ENCODE data around the gene ADAM12. TPM values are rescaled to one million over a fixed set of nuclear protein-coding genes. Genes with fewer than 3 reads are reported as not detected.

ADAM12 gene
- polyA plus RNA-seq, 3 donors, result 0.05 TPM; not detected in 2

GRCh38 chr10:126268013-126268920, 120.0 kb downstream of the ADAM12 start:
- Mint-ChIP-seq H3K27me3 (ENCODE audit: low read depth in 3 of 3) (peaks cover 1 to 7% (median 2%) of the 10 kb centered on the region in 3 donors), H3K9me3 (peaks cover 5 to 17% (median 11%) of the 10 kb centered on the region in 7 donors), H3K36me3 (no peaks in the 10 kb centered on the region), H3K4me1 (no peaks in the 10 kb centered on the region), H3K27ac (no peak overlapping the region), H3K4me3 (no peak overlapping the region)
- no peak overlapping the region for H2AFZ ChIP-seq (ENCODE audit: insufficient read depth, low read depth, low read length, poor library complexity, severe bottlenecking)
- peaks cover 0 to 16% of the 10 kb centered on the region in 2 donors for H3K9me3 ChIP-seq (replicated peaks in 1 of 2; ENCODE audit: control insufficient read depth in 1 of 2, insufficient read depth in 1 of 2, low read length in 2 of 2)
- no peak overlapping the region for H3K4me2 ChIP-seq (replicated peaks; ENCODE audit: extremely low read depth, low read length, poor library complexity, severe bottlenecking)
- DNase-seq, result no peak
- no peaks in the 10 kb centered on the region for H3K4me1 ChIP-seq (ENCODE audit: control insufficient read depth in 1 of 2, insufficient read depth in 2 of 2, low read length in 2 of 2)
- H3K4me3 ChIP-seq (replicated peaks in 1 of 3; ENCODE audit: low read depth in 2 of 3, low read length in 3 of 3), result no peak overlapping the region
- no peak overlapping the region for H3K27ac ChIP-seq (ENCODE audit: low read depth in 1 of 2, low read length in 2 of 2)
- no peaks in the 10 kb centered on the region for H3K79me2 ChIP-seq (ENCODE audit: insufficient read depth, low read length)
- TF ChIP-seq, protein P1, sequence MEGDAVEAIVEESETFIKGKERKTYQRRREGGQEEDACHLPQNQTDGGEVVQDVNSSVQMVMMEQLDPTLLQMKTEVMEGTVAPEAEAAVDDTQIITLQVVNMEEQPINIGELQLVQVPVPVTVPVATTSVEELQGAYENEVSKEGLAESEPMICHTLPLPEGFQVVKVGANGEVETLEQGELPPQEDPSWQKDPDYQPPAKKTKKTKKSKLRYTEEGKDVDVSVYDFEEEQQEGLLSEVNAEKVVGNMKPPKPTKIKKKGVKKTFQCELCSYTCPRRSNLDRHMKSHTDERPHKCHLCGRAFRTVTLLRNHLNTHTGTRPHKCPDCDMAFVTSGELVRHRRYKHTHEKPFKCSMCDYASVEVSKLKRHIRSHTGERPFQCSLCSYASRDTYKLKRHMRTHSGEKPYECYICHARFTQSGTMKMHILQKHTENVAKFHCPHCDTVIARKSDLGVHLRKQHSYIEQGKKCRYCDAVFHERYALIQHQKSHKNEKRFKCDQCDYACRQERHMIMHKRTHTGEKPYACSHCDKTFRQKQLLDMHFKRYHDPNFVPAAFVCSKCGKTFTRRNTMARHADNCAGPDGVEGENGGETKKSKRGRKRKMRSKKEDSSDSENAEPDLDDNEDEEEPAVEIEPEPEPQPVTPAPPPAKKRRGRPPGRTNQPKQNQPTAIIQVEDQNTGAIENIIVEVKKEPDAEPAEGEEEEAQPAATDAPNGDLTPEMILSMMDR (IDR thresholded peaks at IDR 0.05), result no peak
- H3K9ac ChIP-seq (ENCODE audit: insufficient read depth, low read length, poor library complexity, severe bottlenecking), result no peak overlapping the region
- no peaks in the 10 kb centered on the region for H3K36me3 ChIP-seq (replicated peaks in 1 of 2; ENCODE audit: control insufficient read depth in 1 of 2, insufficient read depth in 2 of 2, low read length in 2 of 2)
- WGBS (ENCODE audit: insufficient coverage), result 72% methylated on average over 7 of the region's 12 CpGs
- no peaks in the 10 kb centered on the region for H3K27me3 ChIP-seq (ENCODE audit: control insufficient read depth in 2 of 2, insufficient read depth in 2 of 2, low read length in 2 of 2)
- intact Hi-C loops (cut with micrococcal nuclease), result no loop called here
- H4K20me1 ChIP-seq (ENCODE audit: insufficient read depth, low read length), result no peaks in the 10 kb centered on the region

DNA sequence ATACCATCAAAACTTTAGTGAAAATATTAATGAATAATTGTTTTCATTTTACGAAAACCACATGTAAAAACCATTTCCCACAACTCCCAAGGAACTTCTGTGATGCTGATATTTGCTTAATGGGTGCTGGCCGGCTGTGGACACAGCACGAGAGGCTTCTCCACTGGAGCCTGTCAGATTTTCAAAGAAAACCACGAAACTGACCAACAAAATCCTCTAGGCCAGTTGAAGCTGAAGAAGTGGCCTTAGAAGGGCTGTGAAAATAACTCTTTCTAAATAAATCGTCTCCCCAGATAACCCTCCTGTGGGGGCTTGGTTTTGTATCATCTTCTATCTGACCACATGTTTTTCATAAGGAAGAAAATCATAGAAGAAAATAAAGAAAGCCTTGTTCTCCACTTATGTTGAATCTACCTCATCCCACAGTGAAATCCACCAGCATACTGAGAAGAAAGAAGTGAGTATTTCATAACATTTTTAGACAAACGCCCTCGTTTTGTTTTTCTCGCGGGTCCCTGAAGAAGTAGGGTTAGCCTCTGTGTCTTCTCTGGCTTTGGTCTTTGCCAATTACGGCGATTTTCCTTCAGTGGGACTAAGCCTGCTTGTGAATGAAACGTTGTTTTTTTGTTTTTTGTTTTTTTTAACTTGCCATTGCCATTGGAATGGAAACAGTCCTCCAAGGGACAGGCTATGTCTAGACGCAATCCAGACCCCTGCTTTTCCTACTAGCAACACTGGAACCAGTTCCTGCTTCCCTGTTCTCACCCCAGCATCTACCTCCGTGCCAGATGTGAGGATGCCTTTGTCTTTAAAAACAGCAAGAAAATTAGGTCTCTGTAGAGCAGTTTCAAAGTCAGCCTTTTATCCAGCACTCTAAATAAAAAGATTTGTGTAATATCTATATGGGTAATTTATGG, 123.9 kb downstream of the ADAM12 start:
- no peak overlapping the region for H3K4me3 ChIP-seq (replicated peaks in 1 of 3; ENCODE audit: low read depth in 2 of 3, low read length in 3 of 3)
- intact Hi-C loops (cut with micrococcal nuclease), result no loop called here
- no peak overlapping the region for H3K4me2 ChIP-seq (replicated peaks; ENCODE audit: extremely low read depth, low read length, poor library complexity, severe bottlenecking)
- 100% methylated on average over 1 of the region's 14 CpGs for WGBS (ENCODE audit: insufficient coverage)
- no peak overlapping the region for H3K27ac ChIP-seq (ENCODE audit: low read depth in 1 of 2, low read length in 2 of 2)
- TF ChIP-seq, protein P1 (IDR thresholded peaks at IDR 0.05), result no peak
- Mint-ChIP-seq H3K27me3 (ENCODE audit: low read depth in 3 of 3) (peaks cover 0 to 6% (median 3%) of the 10 kb centered on the region in 3 donors), H3K4me3 (no peak overlapping the region), H3K36me3 (no peaks in the 10 kb centered on the region), H3K9me3 (peaks cover 3 to 11% (median 8%) of the 10 kb centered on the region in 7 donors), H3K4me1 (no peaks in the 10 kb centered on the region), H3K27ac (no peak overlapping the region)
- no peaks in the 10 kb centered on the region for H4K20me1 ChIP-seq (ENCODE audit: insufficient read depth, low read length)
- H3K79me2 ChIP-seq (ENCODE audit: insufficient read depth, low read length), result no peaks in the 10 kb centered on the region
- H2AFZ ChIP-seq (ENCODE audit: insufficient read depth, low read depth, low read length, poor library complexity, severe bottlenecking), result no peak overlapping the region
- no peak overlapping the region for H3K9ac ChIP-seq (ENCODE audit: insufficient read depth, low read length, poor library complexity, severe bottlenecking)
- no peaks in the 10 kb centered on the region for H3K27me3 ChIP-seq (ENCODE audit: control insufficient read depth in 2 of 2, insufficient read depth in 2 of 2, low read length in 2 of 2)
- H3K9me3 ChIP-seq (replicated peaks in 1 of 2; ENCODE audit: control insufficient read depth in 1 of 2, insufficient read depth in 1 of 2, low read length in 2 of 2), result peaks cover 0 to 4% of the 10 kb centered on the region in 2 donors
- DNase-seq, result no peak
- H3K4me1 ChIP-seq (ENCODE audit: control insufficient read depth in 1 of 2, insufficient read depth in 2 of 2, low read length in 2 of 2), result no peaks in the 10 kb centered on the region
- H3K36me3 ChIP-seq (replicated peaks in 1 of 2; ENCODE audit: control insufficient read depth in 1 of 2, insufficient read depth in 2 of 2, low read length in 2 of 2), result no peaks in the 10 kb centered on the region
